ENCODE measurements around the gene ATP8A2.

The ATP8A2 gene

GRCh38 chr13:25679159-25679558, 307.4 kb downstream of the ATP8A2 start:
- TF ChIP-seq REST (IDR thresholded peaks at IDR 0.05; ENCODE audit: insufficient read depth in 1 of 2, low read depth in 2 of 2, low read length in 2 of 2) (no peak), POLR2AphosphoS5 (IDR thresholded peaks at IDR 0.05; ENCODE audit: low read depth, low read length) (no peak), SIN3A (IDR thresholded peaks at IDR 0.05; ENCODE audit: borderline replicate concordance, insufficient read depth, low read length) (no peak), FOXP2 (optimal IDR thresholded peaks at IDR 0.05; ENCODE audit: borderline replicate concordance, extremely low read depth, extremely low read length, insufficient read depth) (no peak), TAF1 (IDR thresholded peaks at IDR 0.05; ENCODE audit: borderline replicate concordance, insufficient read depth, low read length) (no peak)

- no peak for TF ChIP-seq REST (IDR thresholded peaks at IDR 0.05; ENCODE audit: insufficient read depth in 1 of 2, low read depth in 2 of 2, low read length in 2 of 2)
- no peak for TF ChIP-seq FOXP2 (optimal IDR thresholded peaks at IDR 0.05; ENCODE audit: borderline replicate concordance, extremely low read depth, extremely low read length, insufficient read depth)
- no peak for TF ChIP-seq TAF1 (IDR thresholded peaks at IDR 0.05; ENCODE audit: borderline replicate concordance, insufficient read depth, low read length)
- TF ChIP-seq SIN3A (IDR thresholded peaks at IDR 0.05; ENCODE audit: borderline replicate concordance, insufficient read depth, low read length): no peak
- TF ChIP-seq POLR2AphosphoS5 (IDR thresholded peaks at IDR 0.05; ENCODE audit: low read depth, low read length): no peak
Measured at GRCh38 chr13:25679936-25680335, 308.2 kb downstream of the ATP8A2 start.

- TF ChIP-seq TAF1 (IDR thresholded peaks at IDR 0.05; ENCODE audit: borderline replicate concordance, insufficient read depth, low read length) (no peak), POLR2AphosphoS5 (IDR thresholded peaks at IDR 0.05; ENCODE audit: low read depth, low read length) (no peak), REST (IDR thresholded peaks at IDR 0.05; ENCODE audit: insufficient read depth in 1 of 2, low read depth in 2 of 2, low read length in 2 of 2) (no peak), SIN3A (IDR thresholded peaks at IDR 0.05; ENCODE audit: borderline replicate concordance, insufficient read depth, low read length) (no peak), FOXP2 (optimal IDR thresholded peaks at IDR 0.05; ENCODE audit: borderline replicate concordance, extremely low read depth, extremely low read length, insufficient read depth) (no peak)
Measured at GRCh38 chr13:25682276-25682675, 310.5 kb downstream of the ATP8A2 start.

- TF ChIP-seq SIN3A (IDR thresholded peaks at IDR 0.05; ENCODE audit: borderline replicate concordance, insufficient read depth, low read length) (no peak), FOXP2 (optimal IDR thresholded peaks at IDR 0.05; ENCODE audit: borderline replicate concordance, extremely low read depth, extremely low read length, insufficient read depth) (no peak), REST (IDR thresholded peaks at IDR 0.05; ENCODE audit: insufficient read depth in 1 of 2, low read depth in 2 of 2, low read length in 2 of 2) (no peak), POLR2AphosphoS5 (IDR thresholded peaks at IDR 0.05; ENCODE audit: low read depth, low read length) (no peak), TAF1 (IDR thresholded peaks at IDR 0.05; ENCODE audit: borderline replicate concordance, insufficient read depth, low read length) (no peak)
Measured at GRCh38 chr13:25683056-25683455, 311.3 kb downstream of the ATP8A2 start.

All from PFSK-1 (cell line).